IMR-90 (cell line): ENCODE data around the gene AGAP1. TPM values are rescaled to one million over a fixed set of nuclear protein-coding genes. Genes with fewer than 3 reads are reported as not detected.

Experiments
- ATAC-seq: fragments of 200-7000 bp; cut with Tn5 transposase; 2 replicates; pipeline ENCODE4 v1.9.1; 2020; ENCODE audit warnings: low read depth, mild to moderate bottlenecking, moderate library complexity
- BruUV-seq: library from RNA; stranded (reverse); fragments of 400-500 nt; replicated peaks from 2 replicates; lab custom pipeline; 2021; lab: Mats Ljungman, UMichigan
- CTCF ChIA-PET: fragments of 300-600 bp; formaldehyde crosslinking; extraction: SDS; loops from one replicate; lab custom pipeline; 2021; ENCODE audit warnings: antibody characterized with exemption; lab: Yijun Ruan, JAX
- POLR2A ChIA-PET: fragments of 300-600 bp; sonication (Branson Sonifier 250); formaldehyde crosslinking; loops from one replicate; lab custom pipeline; 2022; ENCODE audit warnings: antibody characterized with exemption; ENCODE audit not compliant: unreplicated experiment; lab: Charles Lee
- DNase-seq: peaks from one replicate; pipeline ENCODE4 v3.0.0; 2013
- H2AFZ ChIP-seq: replicated peaks from 2 replicates; pipeline ENCODE3; 2013; ENCODE audit warnings: low read length, mild to moderate bottlenecking; ENCODE audit not compliant: poor library complexity
- H2AK5ac ChIP-seq: 2 replicates; pipeline ENCODE4 v1.6.1; 2013; ENCODE audit warnings: low read depth, low read length, inconsistent platforms
- H2AK9ac ChIP-seq: replicated peaks from 2 replicates; pipeline ENCODE3; 2013; ENCODE audit warnings: mild to moderate bottlenecking, low read depth, low read length, moderate library complexity; ENCODE audit not compliant: poor library complexity
- H2BK120ac ChIP-seq: 2 replicates; pipeline ENCODE4 v1.6.1; 2013; ENCODE audit warnings: low read depth, low read length, inconsistent platforms
- H2BK15ac ChIP-seq: 3 replicates; pipeline ENCODE4 v1.6.1; 2013; ENCODE audit warnings: low read depth, low read length, inconsistent platforms
- H2BK20ac ChIP-seq: 2 replicates; pipeline ENCODE4 v1.6.1; 2013; ENCODE audit warnings: low read depth, mild to moderate bottlenecking, inconsistent platforms, low read length, moderate library complexity
- H2BK5ac ChIP-seq: 2 replicates; pipeline ENCODE4 v1.6.1; 2013; ENCODE audit warnings: mild to moderate bottlenecking, low read depth, low read length, inconsistent platforms; ENCODE audit not compliant: poor library complexity, severe bottlenecking
- H3K14ac ChIP-seq: replicated peaks from 2 replicates; pipeline ENCODE4 v1.6.1; 2013; ENCODE audit warnings: low read depth, low read length, inconsistent platforms
- H3K18ac ChIP-seq: 2 replicates; pipeline ENCODE4 v1.6.1; 2013; ENCODE audit warnings: low read depth, low read length, control low read depth
- H3K23ac ChIP-seq: 2 replicates; pipeline ENCODE4 v1.6.1; 2013; ENCODE audit warnings: low read depth, low read length, inconsistent platforms
- H3K27ac ChIP-seq: 2 replicates; pipeline ENCODE4 v1.5.1; 2013; ENCODE audit warnings: mild to moderate bottlenecking, control low read depth, low read length; ENCODE audit not compliant: insufficient read depth
- H3K27me3 ChIP-seq: 2 replicates; pipeline ENCODE4 v1.6.1; 2013; ENCODE audit warnings: low read length; ENCODE audit not compliant: control insufficient read depth, insufficient read depth
- H3K36me3 ChIP-seq: 2 replicates; pipeline ENCODE4 v1.6.1; 2013; ENCODE audit warnings: low read length, mixed read lengths; ENCODE audit not compliant: control insufficient read depth, insufficient read depth
- H3K4ac ChIP-seq: 2 replicates; pipeline ENCODE4 v1.6.1; 2013; ENCODE audit warnings: low read depth, low read length, inconsistent platforms
- H3K4me1 ChIP-seq: 2 replicates; pipeline ENCODE4 v1.6.1; 2013; ENCODE audit warnings: low read length, mixed read lengths; ENCODE audit not compliant: control insufficient read depth, insufficient read depth
- H3K4me2 ChIP-seq: 2 replicates; pipeline ENCODE4 v1.6.1; 2013; ENCODE audit warnings: low read depth, mild to moderate bottlenecking, control low read depth, low read length, moderate library complexity
- H3K4me3 ChIP-seq: 2 replicates; pipeline ENCODE4 v1.5.1; 2013; ENCODE audit warnings: low read depth, mild to moderate bottlenecking, control low read depth, low read length, moderate library complexity; ENCODE audit not compliant: insufficient read depth
- H3K56ac ChIP-seq: 2 replicates; pipeline ENCODE4 v1.6.1; 2013; ENCODE audit warnings: low read length, inconsistent platforms; ENCODE audit not compliant: insufficient read depth; ENCODE audit errors: extremely low read depth
- H3K79me1 ChIP-seq, 2 experiments: 2 replicates each; pipeline ENCODE4 v1.6.1; 2013; ENCODE audit warnings: low read length in 2 of 2, inconsistent platforms in 1 of 2, low read depth in 1 of 2
- H3K9ac ChIP-seq: 2 replicates; pipeline ENCODE4 v1.6.1; 2013; ENCODE audit warnings: low read depth, low read length, control low read depth
- H3K9me1 ChIP-seq: 2 replicates; pipeline ENCODE4 v1.6.1; 2013; ENCODE audit warnings: low read length, inconsistent platforms; ENCODE audit not compliant: insufficient read depth
- H3K9me3 ChIP-seq: 2 replicates; pipeline ENCODE4 v1.6.1; 2013; ENCODE audit warnings: low read length; ENCODE audit not compliant: control insufficient read depth, insufficient read depth
- H4K20me1 ChIP-seq: 2 replicates; pipeline ENCODE4 v1.6.1; 2013; ENCODE audit warnings: low read length, inconsistent platforms; ENCODE audit not compliant: insufficient read depth
- H4K5ac ChIP-seq: 2 replicates; pipeline ENCODE4 v1.6.1; 2013; ENCODE audit warnings: mild to moderate bottlenecking, low read depth, low read length, control low read depth
- H4K8ac ChIP-seq, 2 experiments: 2 replicates each; pipeline ENCODE4 v1.6.1; 2013; ENCODE audit warnings: low read depth in 2 of 2, low read length in 2 of 2, control low read depth in 1 of 2, inconsistent platforms in 1 of 2
- H4K91ac ChIP-seq: 2 replicates; pipeline ENCODE4 v1.6.1; 2013; ENCODE audit warnings: low read depth, low read length, inconsistent platforms; ENCODE audit not compliant: insufficient read depth
- BHLHE40 ChIP-seq: fragments of 150-350 bp; IDR thresholded peaks from 2 replicates; pipeline ENCODE4 v1.6.1; 2016; ENCODE audit warnings: mild to moderate bottlenecking, low read depth, low read length
- CHD1 ChIP-seq: IDR thresholded peaks from 2 replicates; pipeline ENCODE4 v1.6.1; 2012; ENCODE audit warnings: low read depth, low read length, improper control_type of control experiment
- CTCF ChIP-seq: conservative IDR thresholded peaks from 2 replicates; pipeline ENCODE4 v1.5.1; 2012; ENCODE audit warnings: mild to moderate bottlenecking, low read depth, low read length, improper control_type of control experiment
- ELK1 ChIP-seq: fragments of 150-350 bp; IDR thresholded peaks from 2 replicates; pipeline ENCODE4 v1.6.1; 2016; ENCODE audit warnings: low read depth, mild to moderate bottlenecking, low read length, moderate library complexity, borderline replicate concordance
- FOS ChIP-seq: fragments of 150-350 bp; IDR thresholded peaks from 2 replicates; pipeline ENCODE4 v1.6.1; 2016; ENCODE audit warnings: low read depth, low read length
- MAFK ChIP-seq: IDR thresholded peaks from 2 replicates; pipeline ENCODE4 v1.6.1; 2012; ENCODE audit warnings: low read depth, low read length, improper control_type of control experiment
- MAZ ChIP-seq: IDR thresholded peaks from 2 replicates; pipeline ENCODE4 v1.6.1; 2012; ENCODE audit warnings: low read depth, mild to moderate bottlenecking, low read length, improper control_type of control experiment, moderate library complexity, borderline replicate concordance
- MXI1 ChIP-seq: IDR thresholded peaks from 2 replicates; pipeline ENCODE4 v1.6.1; 2012; ENCODE audit warnings: low read depth, mild to moderate bottlenecking, low read length, moderate library complexity, borderline replicate concordance
- NFE2L2 ChIP-seq: fragments of 150-350 bp; IDR thresholded peaks from 2 replicates; pipeline ENCODE4 v1.6.1; 2016; ENCODE audit warnings: low read depth, mild to moderate bottlenecking, low read length
- POLR2A ChIP-seq: IDR thresholded peaks from 2 replicates; pipeline ENCODE4 v1.6.1; 2012; ENCODE audit warnings: mild to moderate bottlenecking, low read depth, low read length
- RAD21 ChIP-seq: IDR thresholded peaks from 2 replicates; pipeline ENCODE4 v1.6.1; 2012; ENCODE audit warnings: low read length, improper control_type of control experiment
- RCOR1 ChIP-seq: IDR thresholded peaks from 2 replicates; pipeline ENCODE4 v1.6.1; 2012; ENCODE audit warnings: mild to moderate bottlenecking, low read length, improper control_type of control experiment; ENCODE audit not compliant: insufficient replicate concordance
- RFX5 ChIP-seq: IDR thresholded peaks from 2 replicates; pipeline ENCODE4 v1.8.0; 2012; ENCODE audit warnings: low read depth, mild to moderate bottlenecking, low read length, moderate library complexity
- USF2 ChIP-seq: fragments of 150-350 bp; IDR thresholded peaks from 2 replicates; pipeline ENCODE4 v1.6.1; 2017; ENCODE audit warnings: mild to moderate bottlenecking, antibody characterized with exemption, low read length, low read depth
- WGBS, 2 experiments: methylation state at CpG; one replicate each; pipeline versions ENCODE4 v1.1.5 to v1.1.7; 2013; ENCODE audit warnings: missing lambda C conversion rate in 2 of 2; ENCODE audit not compliant: insufficient read length in 1 of 2; ENCODE audit errors: extremely low coverage in 2 of 2; 5-methylcytosine and 5-hydroxymethylcytosine counted together
- dilution Hi-C: fragments of 300-500 bp; cut with HindIII; formaldehyde crosslinking; loops from one replicate; pipeline ENCODE4 v1.14.3; 2018; ENCODE audit warnings: low sequenced_read_pairs; ENCODE audit not compliant: unreplicated experiment
- in situ Hi-C: fragments of 300-500 bp; cut with MboI; formaldehyde crosslinking; loops from 3 replicates; pipeline ENCODE4 v1.14.3; 2019; ENCODE audit warnings: low sequenced_read_pairs, inconsistent platforms, mixed read lengths
- intact Hi-C: fragments of 100-400 bp; cut with micrococcal nuclease; formaldehyde crosslinking; loops from 2 replicates; pipeline ENCODE4 v1.10.0; 2022
- polyA plus RNA-seq, 3 experiments: library from polyadenylated mRNA; depleted of rRNA; stranded (reverse); fragments of >200 nt; gene quantifications; 2 replicates each; pipeline ENCODE4 v1.2.3, GENCODE V29; 2012; ENCODE audit warnings: low replicate concordance in 1 of 3
- total RNA-seq: library from RNA; depleted of rRNA; stranded (reverse); fragments of >200 nt; gene quantifications from 2 replicates; pipeline ENCODE4 v1.2.3, GENCODE V29; 2012

AGAP1 gene
- total and polyA plus RNA-seq, 2 of the 4 experiments (the other 2 are of a cell fraction), result 15.1 to 16.4 TPM

GRCh38 chr2:235523486-235524150 is 29.8 kb downstream of the AGAP1 start:
- Histone ChIP-seq H2BK20ac (no peak overlapping the region), H3K9me1 (peaks cover 8% of the 10 kb centered on the region; the same call in 1 of the 2 replicates), H3K4me3 (no peak overlapping the region), H3K79me1 (peaks cover 26 to 61% of the 10 kb centered on the region in 2 experiments), H3K4me2 (no peak overlapping the region), H2BK120ac (no peak overlapping the region), H3K9ac (no peak overlapping the region), H4K20me1 (peaks cover 67% of the 10 kb centered on the region), H3K4me1 (peaks cover 2% of the 10 kb centered on the region), H4K8ac (no peak overlapping the region), H3K56ac (no peak overlapping the region), H2BK5ac (no peak overlapping the region), H3K23ac (no peak overlapping the region), H3K4ac (no peak overlapping the region), H4K91ac (no peak overlapping the region), H3K27me3 (no peaks in the 10 kb centered on the region), H3K9me3 (no peaks in the 10 kb centered on the region), H3K36me3 (no peaks in the 10 kb centered on the region), H2AK9ac (no peak overlapping the region), H2AFZ (no peak overlapping the region), H2AK5ac (no peak overlapping the region), H3K14ac (no peak overlapping the region), H2BK15ac (no peak overlapping the region), H4K5ac (no peak overlapping the region), H3K27ac (no peak overlapping the region), H3K18ac (no peak overlapping the region)
- ChIA-PET POLR2A (no interaction called here), CTCF (no interaction called here)
- intact Hi-C loops (no loop called here), dilution Hi-C loops (no loop called here), in situ Hi-C loops (no loop called here)
- DNase-seq, result no peak
- no peak for ATAC-seq
- 100% methylated on average over 1 of the region's 18 CpGs; no CpG with 5 or more reads in 1 of the 2 experiments for WGBS, 2 experiments
- TF ChIP-seq RCOR1 (no peak), RFX5 (no peak), MAFK (no peak), RAD21 (no peak), NFE2L2 (no peak), ELK1 (no peak), CHD1 (no peak), MXI1 (no peak), BHLHE40 (no peak), MAZ (no peak), USF2 (no peak), FOS (no peak), CTCF (no peak), POLR2A (no peak)
- BruUV-seq, result no TSS peak
